Fibroblast of villous mesenchyme (primary cell): ENCODE data around the gene RTP2. TPM values are rescaled to one million over a fixed set of nuclear protein-coding genes. Genes with fewer than 3 reads are reported as not detected.
"Not testable (repeated sequence)": the region's sequence is repeated elsewhere in the genome, so short reads cannot be mapped to it uniquely, and the experiment has no call there.

Experiments used
- DNase-seq: peaks from one replicate; pipeline ENCODE4 v3.0.0-alpha.2; 2010; ENCODE audit warnings: low read depth
- H3K4me3 ChIP-seq: 2 replicates; pipeline ENCODE4 v1.5.1; 2011; ENCODE audit warnings: low read depth, mild to moderate bottlenecking, low read length
- total RNA-seq: library from RNA; depleted of rRNA; stranded (reverse); fragments of >200 nt; gene quantifications from 2 replicates; pipeline ENCODE4 v1.2.3, GENCODE V29; 2012
- TF ChIP-seq, protein P1 (sequence below): IDR thresholded peaks from 2 replicates; pipeline ENCODE4 v1.5.1; 2012; ENCODE audit warnings: low read depth, mild to moderate bottlenecking, low read length; ENCODE audit not compliant: insufficient read depth

Gene RTP2
- total RNA-seq, 1 donor, result not detected

DNA sequence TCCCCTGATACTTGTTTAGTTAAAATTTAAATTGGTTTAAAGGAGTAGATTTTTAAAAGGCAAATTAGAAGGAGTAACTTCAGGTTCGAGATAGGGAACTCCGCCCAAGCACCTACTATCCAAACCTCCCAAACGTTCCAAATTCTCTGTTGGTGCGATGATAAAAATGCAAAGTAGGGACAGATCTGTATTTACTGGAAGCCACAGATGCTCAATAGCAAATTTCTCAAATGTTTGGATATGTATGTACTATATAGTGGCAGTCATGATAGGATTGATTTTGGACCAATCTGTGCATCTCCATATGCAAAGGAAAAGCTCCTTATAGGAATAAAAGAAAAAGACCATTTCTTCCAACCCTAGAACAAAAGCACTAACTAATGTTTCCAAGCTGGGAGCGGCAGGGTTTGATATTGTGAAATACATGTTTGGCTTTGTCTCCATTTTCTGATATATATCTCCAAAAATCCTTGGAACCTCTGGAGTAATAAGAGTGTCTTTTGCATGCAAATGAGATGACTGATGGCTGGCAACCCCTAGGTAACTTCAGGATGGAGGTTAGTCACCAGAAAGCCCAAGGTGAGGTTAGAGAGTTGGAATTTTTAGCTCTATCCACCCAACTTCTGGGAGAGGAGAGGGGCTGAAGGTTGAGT, 15.6 kb downstream of the RTP2 start:
- DNase-seq, result no peak
- TF ChIP-seq, protein P1, sequence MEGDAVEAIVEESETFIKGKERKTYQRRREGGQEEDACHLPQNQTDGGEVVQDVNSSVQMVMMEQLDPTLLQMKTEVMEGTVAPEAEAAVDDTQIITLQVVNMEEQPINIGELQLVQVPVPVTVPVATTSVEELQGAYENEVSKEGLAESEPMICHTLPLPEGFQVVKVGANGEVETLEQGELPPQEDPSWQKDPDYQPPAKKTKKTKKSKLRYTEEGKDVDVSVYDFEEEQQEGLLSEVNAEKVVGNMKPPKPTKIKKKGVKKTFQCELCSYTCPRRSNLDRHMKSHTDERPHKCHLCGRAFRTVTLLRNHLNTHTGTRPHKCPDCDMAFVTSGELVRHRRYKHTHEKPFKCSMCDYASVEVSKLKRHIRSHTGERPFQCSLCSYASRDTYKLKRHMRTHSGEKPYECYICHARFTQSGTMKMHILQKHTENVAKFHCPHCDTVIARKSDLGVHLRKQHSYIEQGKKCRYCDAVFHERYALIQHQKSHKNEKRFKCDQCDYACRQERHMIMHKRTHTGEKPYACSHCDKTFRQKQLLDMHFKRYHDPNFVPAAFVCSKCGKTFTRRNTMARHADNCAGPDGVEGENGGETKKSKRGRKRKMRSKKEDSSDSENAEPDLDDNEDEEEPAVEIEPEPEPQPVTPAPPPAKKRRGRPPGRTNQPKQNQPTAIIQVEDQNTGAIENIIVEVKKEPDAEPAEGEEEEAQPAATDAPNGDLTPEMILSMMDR, result no peak
- no peak overlapping the region for H3K4me3 ChIP-seq

DNA sequence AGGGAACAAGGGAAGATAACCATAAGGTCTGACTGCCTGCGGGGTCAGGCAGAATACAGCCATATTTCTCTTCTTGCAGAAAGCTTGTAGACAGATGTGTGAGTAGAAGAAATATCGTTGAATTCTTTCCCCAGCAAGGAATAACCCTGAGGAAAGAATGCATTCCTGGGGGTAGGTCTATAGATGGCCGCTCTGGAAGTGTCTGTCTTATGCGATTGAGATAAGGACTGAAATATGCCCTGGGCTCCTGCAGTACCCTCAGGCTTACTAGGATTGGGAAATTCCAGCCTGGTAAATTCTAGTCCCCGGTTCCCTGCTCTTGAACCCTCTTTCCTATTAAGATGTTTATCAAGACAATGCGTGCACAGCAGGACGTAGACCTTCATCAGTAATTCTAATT, 16.4 kb downstream of the RTP2 start:
- TF ChIP-seq, protein P1, result no peak
- DNase-seq, result no peak
- H3K4me3 ChIP-seq, result no peak overlapping the region

DNA sequence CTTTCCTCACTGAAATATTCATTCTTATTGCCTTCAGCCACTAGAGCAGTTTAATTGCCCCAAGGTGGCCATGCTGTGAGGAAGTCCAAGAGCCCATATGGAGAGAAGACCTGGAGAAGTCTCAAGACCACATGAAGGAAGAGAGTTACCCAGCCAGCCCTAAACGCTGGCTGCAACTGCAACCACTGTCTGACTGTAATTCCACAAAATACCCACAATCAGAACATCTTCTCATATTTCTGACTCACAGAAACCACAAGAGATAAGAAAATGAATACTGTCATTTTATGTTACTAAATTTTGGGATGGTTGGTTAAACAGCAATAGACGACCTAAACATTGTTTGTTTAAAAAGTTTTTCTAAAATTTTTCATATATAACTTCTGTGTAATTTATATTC, 17.5 kb downstream of the RTP2 start:
- H3K4me3 ChIP-seq, result no peak overlapping the region
- peak; percentile 53 for DNase-seq
- TF ChIP-seq, protein P1, result no peak

DNA sequence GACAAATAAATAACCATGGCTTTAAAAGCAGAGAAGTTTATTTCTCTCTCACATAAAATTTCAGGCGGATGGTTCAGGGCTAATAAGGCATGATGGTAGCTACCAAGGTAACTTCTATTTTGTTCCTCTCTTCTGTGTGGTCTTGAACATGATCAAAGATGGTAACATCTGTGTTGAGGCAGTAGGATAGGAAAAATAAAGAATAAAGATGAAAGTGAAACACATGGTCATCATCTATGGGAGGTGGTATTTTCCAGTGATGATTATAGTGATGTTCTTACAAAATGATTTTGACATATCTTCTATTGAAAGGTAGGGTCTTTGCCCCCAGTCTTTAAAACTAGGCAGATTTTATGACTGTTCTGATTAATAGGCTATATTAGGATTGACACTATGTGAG, 17.9 kb downstream of the RTP2 start:
- no peak overlapping the region for H3K4me3 ChIP-seq
- DNase-seq, result no peak
- TF ChIP-seq, protein P1, result no peak

DNA sequence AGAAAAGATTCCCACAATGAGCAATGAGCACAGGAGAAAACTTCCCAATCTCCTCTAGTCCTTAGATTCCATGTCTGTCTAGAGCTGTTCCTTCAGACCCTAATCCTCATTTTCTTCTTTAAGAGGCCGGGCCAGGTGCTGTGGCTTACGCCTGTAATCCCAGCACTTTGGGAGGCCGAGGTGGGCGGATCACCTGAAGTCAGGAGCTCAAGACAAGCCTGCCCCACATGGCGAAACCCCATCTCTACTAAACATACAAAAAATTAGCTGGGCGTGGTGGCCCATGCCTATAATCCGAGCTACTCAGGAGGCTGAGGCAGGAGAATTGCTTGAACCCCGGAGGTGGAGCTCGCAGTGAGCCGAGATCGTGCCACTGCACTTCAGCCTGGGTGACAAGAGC, 20.6 kb downstream of the RTP2 start:
- not testable (repeated sequence) for H3K4me3 ChIP-seq, DNase-seq

DNA sequence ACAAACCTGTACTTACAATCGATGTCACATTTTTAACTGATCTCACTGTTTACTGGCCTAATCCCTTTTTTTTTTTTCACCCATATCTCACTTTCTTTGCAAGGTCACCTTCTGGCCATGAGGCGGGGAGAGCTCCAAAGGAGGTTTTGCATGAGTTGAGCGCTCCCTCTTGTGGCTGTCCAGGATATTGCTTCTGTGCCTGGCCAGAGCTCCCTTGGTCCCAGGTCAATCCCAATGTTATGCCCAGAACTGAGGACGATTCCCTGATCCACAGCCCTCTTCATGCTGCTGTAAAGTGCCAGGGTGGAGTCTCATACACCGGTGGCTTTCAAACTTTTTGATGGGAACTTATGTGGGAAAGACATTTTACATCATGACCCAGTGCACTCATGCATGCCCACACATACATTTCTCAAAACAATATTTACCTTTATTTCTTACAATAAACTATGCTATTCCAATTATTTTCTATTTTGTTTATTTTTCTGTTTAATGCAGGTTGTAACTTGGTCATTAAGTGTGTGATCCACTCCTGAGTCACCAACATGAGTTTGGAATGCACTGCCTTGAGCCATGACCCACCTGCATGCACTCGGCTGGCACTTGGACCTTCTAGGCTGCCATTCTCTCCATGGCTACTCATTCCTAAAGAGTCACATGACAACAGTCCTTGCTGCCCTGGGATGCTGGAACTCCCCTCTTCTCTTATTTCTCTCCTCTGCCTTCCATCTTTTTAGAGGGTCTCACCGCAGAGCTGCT, 22.5 kb downstream of the RTP2 start:
- TF ChIP-seq, protein P1, result peak; percentile 97
- H3K4me3 ChIP-seq, result no peak overlapping the region
- peak; percentile 75 for DNase-seq

DNA sequence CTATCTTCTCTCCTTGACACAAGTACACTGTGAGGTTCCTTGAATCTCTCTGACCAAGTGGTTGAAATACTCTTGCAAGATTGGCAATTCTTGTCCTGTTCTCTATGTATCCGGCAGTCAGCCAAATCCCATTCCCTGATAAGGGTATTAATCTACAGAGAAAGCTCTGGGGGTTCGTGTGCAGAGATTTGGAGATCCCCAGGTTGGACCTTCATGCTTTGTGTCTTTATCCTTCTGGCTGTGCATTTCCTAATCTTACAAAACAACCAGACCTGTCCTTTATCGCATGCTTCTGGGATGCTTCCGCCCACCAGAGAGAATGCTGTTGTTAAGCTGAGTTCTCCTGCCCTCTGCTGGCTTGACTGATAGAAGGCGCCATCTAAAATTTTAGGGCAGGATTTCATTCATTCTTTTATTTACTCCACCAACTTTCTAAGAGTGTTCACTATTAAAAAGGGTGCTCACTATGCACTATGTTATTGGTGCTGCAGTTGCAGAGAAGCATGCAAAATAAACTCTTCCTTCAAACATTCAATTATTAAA, 23.6 kb downstream of the RTP2 start:
- no peak overlapping the region for H3K4me3 ChIP-seq
- peak; percentile 71 for DNase-seq
- TF ChIP-seq, protein P1, result peak; percentile 77
